OCI-LY3 (cell line): ENCODE data around the gene PEAK1.

Experiments
- H2AFZ ChIP-seq: fragments of 200-600, 300-600 bp; shearing (Covaris generic); 2 replicates; pipeline ENCODE4 v1.6.0; 2014; ENCODE audit warnings: antibody characterized with exemption, low read depth, low read length
- H3K27ac ChIP-seq: fragments of 200-600, 300-600 bp; sonication (generic); 2 replicates; pipeline ENCODE4 v1.5.1; 2014; ENCODE audit warnings: mild to moderate bottlenecking, low read length, moderate library complexity, mixed read lengths
- H3K27me3 ChIP-seq: fragments of 200-600, 300-600 bp; sonication (generic); 2 replicates; pipeline ENCODE4 v1.6.1; 2014; ENCODE audit warnings: low read depth, low read length, mixed read lengths
- H3K36me3 ChIP-seq: fragments of 200-600, 300-600 bp; sonication (generic); replicated peaks from 2 replicates; pipeline ENCODE3; 2014; ENCODE audit warnings: low read depth, low read length, mixed read lengths
- H3K4me1 ChIP-seq: fragments of 300-600, 200-600 bp; sonication (generic); 2 replicates; pipeline ENCODE4 v1.6.1; 2014; ENCODE audit warnings: low read length, mixed read lengths
- H3K4me2 ChIP-seq: fragments of 200-600, 300-600 bp; sonication (generic); 2 replicates; pipeline ENCODE4 v1.6.1; 2014; ENCODE audit warnings: low read length, mixed read lengths
- H3K4me3 ChIP-seq: fragments of 300-600, 200-600 bp; sonication (generic); 2 replicates; pipeline ENCODE4 v1.5.1; 2014; ENCODE audit warnings: antibody characterized with exemption, mild to moderate bottlenecking, low read length, moderate library complexity
- H3K79me2 ChIP-seq: fragments of 300-600, 200-600 bp; shearing (Covaris generic); 2 replicates; pipeline ENCODE4 v1.6.1; 2014; ENCODE audit warnings: mild to moderate bottlenecking, low read length, mixed read lengths
- H3K9ac ChIP-seq: fragments of 300-600, 200-600 bp; shearing (Covaris generic); 2 replicates; pipeline ENCODE4 v1.6.0; 2014; ENCODE audit warnings: mild to moderate bottlenecking, low read length, moderate library complexity
- H3K9me3 ChIP-seq: fragments of 200-600, 300-600 bp; shearing (Covaris generic); 2 replicates; pipeline ENCODE4 v1.6.1; 2014; ENCODE audit warnings: low read length, mixed read lengths; ENCODE audit not compliant: insufficient read depth
- H4K20me1 ChIP-seq: fragments of 200-600, 300-600 bp; sonication (generic); 2 replicates; pipeline ENCODE4 v1.6.1; 2016; ENCODE audit warnings: low read length, mixed read lengths; ENCODE audit not compliant: insufficient read depth
- EZH2phosphoT487 ChIP-seq: fragments of 200-600 bp; shearing (Covaris generic); IDR thresholded peaks from 2 replicates; pipeline ENCODE4 v1.6.1; 2018; ENCODE audit warnings: antibody characterized with exemption, mixed run types, low read depth
- TF ChIP-seq, protein P1 (sequence below): fragments of 200-600, 300-600 bp; sonication (generic); IDR thresholded peaks from 2 replicates; pipeline ENCODE4 v1.5.1; 2014; ENCODE audit warnings: antibody characterized with exemption, low read length, low read depth

The PEAK1 gene

DNA sequence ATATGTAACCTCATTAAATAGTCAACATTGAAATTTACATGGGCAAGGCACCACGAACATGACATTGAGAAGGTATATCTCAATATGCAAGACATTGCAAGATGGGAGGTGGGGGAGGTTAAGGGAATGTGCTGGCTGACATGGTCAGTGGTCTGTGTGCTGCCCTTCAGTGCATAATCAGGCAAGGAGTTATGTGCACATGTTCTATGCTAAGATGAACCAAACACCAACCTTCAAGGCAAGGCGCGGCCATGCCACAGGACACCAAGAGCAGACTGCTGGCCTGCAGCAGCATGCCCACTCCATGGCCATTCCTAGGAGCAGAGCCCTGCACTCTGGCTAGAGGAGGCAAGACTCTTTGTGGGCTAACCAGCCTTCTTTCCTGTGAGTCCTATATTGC, 308.1 kb downstream of the PEAK1 start:
- TF ChIP-seq, protein P1, sequence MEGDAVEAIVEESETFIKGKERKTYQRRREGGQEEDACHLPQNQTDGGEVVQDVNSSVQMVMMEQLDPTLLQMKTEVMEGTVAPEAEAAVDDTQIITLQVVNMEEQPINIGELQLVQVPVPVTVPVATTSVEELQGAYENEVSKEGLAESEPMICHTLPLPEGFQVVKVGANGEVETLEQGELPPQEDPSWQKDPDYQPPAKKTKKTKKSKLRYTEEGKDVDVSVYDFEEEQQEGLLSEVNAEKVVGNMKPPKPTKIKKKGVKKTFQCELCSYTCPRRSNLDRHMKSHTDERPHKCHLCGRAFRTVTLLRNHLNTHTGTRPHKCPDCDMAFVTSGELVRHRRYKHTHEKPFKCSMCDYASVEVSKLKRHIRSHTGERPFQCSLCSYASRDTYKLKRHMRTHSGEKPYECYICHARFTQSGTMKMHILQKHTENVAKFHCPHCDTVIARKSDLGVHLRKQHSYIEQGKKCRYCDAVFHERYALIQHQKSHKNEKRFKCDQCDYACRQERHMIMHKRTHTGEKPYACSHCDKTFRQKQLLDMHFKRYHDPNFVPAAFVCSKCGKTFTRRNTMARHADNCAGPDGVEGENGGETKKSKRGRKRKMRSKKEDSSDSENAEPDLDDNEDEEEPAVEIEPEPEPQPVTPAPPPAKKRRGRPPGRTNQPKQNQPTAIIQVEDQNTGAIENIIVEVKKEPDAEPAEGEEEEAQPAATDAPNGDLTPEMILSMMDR = no peak
- TF ChIP-seq EZH2phosphoT487 = no peak
- no peaks in the 10 kb centered on the region for H3K79me2 ChIP-seq
- no peak overlapping the region for H3K9ac ChIP-seq
- no peaks in the 10 kb centered on the region for H3K9me3 ChIP-seq
- H3K36me3 ChIP-seq = no peaks in the 10 kb centered on the region
- H2AFZ ChIP-seq = no peak overlapping the region
- H3K4me3 ChIP-seq = no peak overlapping the region
- no peak overlapping the region for H3K4me2 ChIP-seq
- H3K4me1 ChIP-seq = no peaks in the 10 kb centered on the region
- H4K20me1 ChIP-seq = no peaks in the 10 kb centered on the region
- no peak overlapping the region for H3K27ac ChIP-seq
- no peaks in the 10 kb centered on the region for H3K27me3 ChIP-seq

DNA sequence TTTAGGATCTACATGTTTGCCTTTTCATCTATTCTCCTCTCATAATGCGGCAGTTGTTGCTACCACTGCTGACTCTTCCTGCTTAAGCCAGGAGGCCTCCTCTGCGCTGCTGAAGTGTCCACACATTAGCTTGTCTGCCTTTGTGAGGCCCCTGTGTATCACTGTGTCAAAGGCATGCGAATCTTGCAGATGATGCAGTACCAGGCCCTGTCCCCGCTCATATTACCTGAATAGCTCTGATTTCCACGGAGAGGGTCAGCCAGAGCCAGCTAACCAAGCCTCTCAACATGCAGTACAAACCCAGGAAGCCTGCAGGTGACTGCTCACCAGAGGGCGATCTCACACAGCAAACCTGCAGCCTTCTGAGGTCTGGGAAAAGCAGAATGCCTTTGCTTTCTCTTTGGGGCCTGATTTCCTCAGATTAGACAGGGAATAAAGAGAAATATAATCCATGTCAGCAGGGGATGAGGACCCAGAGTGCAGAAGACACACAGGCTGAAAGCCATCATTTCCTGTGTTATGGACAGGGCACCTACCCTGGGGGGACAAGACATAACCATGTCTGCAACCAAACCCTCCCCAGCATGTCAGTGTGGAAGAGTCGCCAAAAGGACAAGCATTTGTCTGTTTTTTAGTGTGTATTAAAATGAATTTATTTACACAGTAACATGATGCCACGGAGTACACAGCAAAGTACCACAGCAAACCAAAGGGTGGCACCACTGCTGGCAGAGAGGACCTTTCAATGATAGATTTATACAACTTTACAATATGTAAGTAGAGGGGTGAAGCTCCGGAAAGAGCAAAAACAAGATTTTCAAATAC, 312.2 kb downstream of the PEAK1 start:
- no peaks in the 10 kb centered on the region for H3K36me3 ChIP-seq
- H3K27me3 ChIP-seq = no peaks in the 10 kb centered on the region
- H3K4me1 ChIP-seq = no peaks in the 10 kb centered on the region
- H3K27ac ChIP-seq = no peak overlapping the region
- no peak overlapping the region for H3K4me3 ChIP-seq
- H3K9me3 ChIP-seq = no peaks in the 10 kb centered on the region
- TF ChIP-seq EZH2phosphoT487 = no peak
- TF ChIP-seq, protein P1 = peak; percentile 86
- no peaks in the 10 kb centered on the region for H4K20me1 ChIP-seq
- H3K79me2 ChIP-seq = no peaks in the 10 kb centered on the region
- no peak overlapping the region for H2AFZ ChIP-seq
- no peak overlapping the region for H3K4me2 ChIP-seq
- no peak overlapping the region for H3K9ac ChIP-seq

DNA sequence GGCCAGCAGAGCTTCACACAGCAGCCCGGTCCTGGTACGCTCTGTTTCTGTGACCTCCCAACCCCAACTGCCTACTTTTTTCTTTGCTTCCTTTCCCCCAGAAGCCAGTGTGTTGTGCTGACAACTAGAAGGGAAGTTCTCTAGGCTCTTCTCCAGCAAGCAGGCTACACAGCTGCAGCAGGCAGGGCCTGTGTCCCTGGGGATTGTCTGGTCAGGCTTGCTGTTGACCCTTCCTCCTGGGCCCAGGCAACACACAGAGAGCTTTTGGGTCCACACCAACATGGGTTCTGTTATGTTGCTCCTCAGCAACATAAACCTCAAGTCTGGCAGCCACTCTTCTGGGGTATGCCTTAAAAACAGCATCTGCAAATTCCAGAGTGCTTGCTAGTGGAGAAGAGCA, 312.8 kb downstream of the PEAK1 start:
- no peak overlapping the region for H3K4me2 ChIP-seq
- TF ChIP-seq EZH2phosphoT487 = no peak
- TF ChIP-seq, protein P1 = no peak
- no peaks in the 10 kb centered on the region for H3K4me1 ChIP-seq
- H3K27ac ChIP-seq = no peak overlapping the region
- H3K79me2 ChIP-seq = no peaks in the 10 kb centered on the region
- no peaks in the 10 kb centered on the region for H4K20me1 ChIP-seq
- no peaks in the 10 kb centered on the region for H3K9me3 ChIP-seq
- no peaks in the 10 kb centered on the region for H3K36me3 ChIP-seq
- no peak overlapping the region for H3K9ac ChIP-seq
- no peak overlapping the region for H3K4me3 ChIP-seq
- H3K27me3 ChIP-seq = no peaks in the 10 kb centered on the region
- no peak overlapping the region for H2AFZ ChIP-seq

DNA sequence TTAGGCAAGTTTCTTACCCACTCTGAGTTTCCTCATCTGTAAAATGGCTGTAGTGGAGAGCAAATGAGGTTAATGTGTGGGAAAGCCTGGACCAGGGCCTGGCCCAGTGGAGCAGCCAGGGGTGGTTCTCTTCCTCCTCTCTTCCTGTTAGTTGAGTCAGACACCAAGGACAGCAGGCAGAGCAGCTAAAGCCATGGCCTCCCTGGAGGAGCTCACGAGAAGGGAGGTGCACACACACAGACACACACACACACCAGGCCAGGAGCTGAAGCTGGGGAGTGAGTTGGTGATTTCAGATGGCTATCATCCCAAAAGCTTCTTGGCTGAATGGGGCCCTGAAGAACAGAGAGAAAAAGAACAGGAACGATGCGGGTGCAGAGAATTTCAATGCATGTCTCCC, 315.7 kb downstream of the PEAK1 start:
- Histone ChIP-seq H3K4me3 (no peak overlapping the region), H4K20me1 (no peaks in the 10 kb centered on the region), H2AFZ (no peak overlapping the region), H3K27ac (no peak overlapping the region), H3K4me2 (no peak overlapping the region), H3K4me1 (peaks cover 22% of the 10 kb centered on the region), H3K79me2 (no peaks in the 10 kb centered on the region), H3K9me3 (no peaks in the 10 kb centered on the region), H3K36me3 (no peaks in the 10 kb centered on the region), H3K27me3 (no peaks in the 10 kb centered on the region), H3K9ac (no peak overlapping the region)
- TF ChIP-seq, protein P1 = no peak
- no peak for TF ChIP-seq EZH2phosphoT487
